Activated CD4-positive, alpha-beta T cell treated with anti-CD3 and anti-CD28 coated beads, Interleukin-2, amount 10 ng/mL, durations not matched to agents 24 days and 14 days (primary cell): ENCODE results near the gene HOOK1. TPM values are rescaled to one million over a fixed set of nuclear protein-coding genes. Genes with fewer than 3 reads are reported as not detected.

Source experiments
- DNase-seq: peaks from one replicate; pipeline ENCODE4 v3.0.0; 2022
- H3K27ac Mint-ChIP-seq: one replicate; pipeline ENCODE4 v1.8.0; 2022; ENCODE audit warnings: mild to moderate bottlenecking, mixed read lengths
- H3K27me3 Mint-ChIP-seq: one replicate; pipeline ENCODE4 v1.8.0; 2022; ENCODE audit warnings: mixed read lengths
- H3K36me3 Mint-ChIP-seq: one replicate; pipeline ENCODE4 v1.8.0; 2022; ENCODE audit warnings: low read depth, mild to moderate bottlenecking, mixed read lengths
- H3K4me1 Mint-ChIP-seq: one replicate; pipeline ENCODE4 v1.8.0; 2021; ENCODE audit warnings: mixed read lengths
- H3K4me3 Mint-ChIP-seq: one replicate; pipeline ENCODE4 v1.8.0; 2022; ENCODE audit warnings: mild to moderate bottlenecking, moderate library complexity, mixed read lengths
- H3K9me3 Mint-ChIP-seq: one replicate; pipeline ENCODE4 v1.8.0; 2021; ENCODE audit warnings: mixed read lengths
- intact Hi-C: fragments of 100-400 bp; cut with micrococcal nuclease; formaldehyde crosslinking; loops from one replicate; pipeline ENCODE4 v1.15.1; 2023
- total RNA-seq: library from RNA; stranded (reverse); gene quantifications from 2 replicates; pipeline ENCODE4 v1.2.3, GENCODE V29; 2022

The HOOK1 gene
- total RNA-seq = 1.6 and 2.1 TPM in 2 replicates

DNA sequence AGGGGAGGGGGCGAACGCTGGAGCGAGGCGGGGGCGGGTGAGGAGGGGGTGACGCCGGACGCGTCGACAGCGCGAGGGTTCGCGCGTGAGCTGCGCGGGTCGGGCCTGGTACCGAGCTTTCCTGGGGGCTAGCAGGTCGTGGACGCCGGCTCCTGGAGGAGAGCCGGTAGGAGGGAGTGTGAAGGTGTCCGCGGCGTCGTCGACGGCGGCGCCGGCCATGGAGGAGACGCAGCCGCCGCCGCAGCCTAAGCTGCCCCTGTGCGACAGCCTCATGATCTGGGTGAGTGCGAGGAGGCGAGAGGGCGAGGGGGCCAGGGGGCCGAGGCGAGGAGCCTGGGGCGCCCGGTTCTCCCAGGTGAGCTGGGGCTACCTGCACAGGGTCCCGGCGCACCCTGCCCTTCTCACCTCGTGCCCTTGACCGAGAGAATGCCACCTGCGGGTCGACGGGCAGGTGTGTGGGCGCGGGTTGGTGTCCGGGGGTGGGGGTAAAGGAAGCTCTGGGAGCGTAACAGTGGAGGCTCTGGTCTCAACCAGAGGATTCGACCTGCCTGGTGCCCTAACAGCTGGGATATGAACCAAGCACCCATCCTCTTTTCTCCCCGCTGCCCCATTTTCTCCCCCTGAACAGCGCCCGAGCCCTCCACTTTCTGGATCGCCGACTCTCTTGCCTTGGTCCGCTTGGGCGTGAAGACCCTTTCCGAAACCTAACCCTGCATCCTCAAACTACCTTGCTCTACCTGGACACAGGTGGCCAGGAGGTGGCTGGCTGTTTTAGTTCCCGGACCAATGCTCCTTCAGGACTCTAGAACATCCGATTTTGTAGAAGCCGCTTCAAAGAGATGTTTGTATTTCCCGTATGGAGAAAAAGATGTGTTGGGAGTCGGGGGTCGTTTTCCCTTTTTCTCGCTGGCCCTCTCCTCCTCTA lies at the start of gene HOOK1:
Gene HOOK1 (plus strand): TSS at position 49 of the 925 bp plus-strand sequence. CDS start 169 bp downstream, at position 218.
- no peaks in the 10 kb centered on the region for H3K9me3 Mint-ChIP-seq
- no peak within 1 kb of the TSS for H3K4me3 Mint-ChIP-seq
- DNase-seq = no peak
- peaks cover 5% of the 10 kb centered on the region for H3K4me1 Mint-ChIP-seq
- intact Hi-C loops = loop anchor here (5.0 kb wide), 1 partner anchor 112 kb away; the partner anchor contains the start of gene CYP2J2
- peaks cover 18% of the 10 kb centered on the region for H3K27me3 Mint-ChIP-seq
- peaks cover 2% of the 10 kb centered on the region for H3K36me3 Mint-ChIP-seq
- peak within 1 kb of the TSS; percentile 78 for H3K27ac Mint-ChIP-seq

DNA sequence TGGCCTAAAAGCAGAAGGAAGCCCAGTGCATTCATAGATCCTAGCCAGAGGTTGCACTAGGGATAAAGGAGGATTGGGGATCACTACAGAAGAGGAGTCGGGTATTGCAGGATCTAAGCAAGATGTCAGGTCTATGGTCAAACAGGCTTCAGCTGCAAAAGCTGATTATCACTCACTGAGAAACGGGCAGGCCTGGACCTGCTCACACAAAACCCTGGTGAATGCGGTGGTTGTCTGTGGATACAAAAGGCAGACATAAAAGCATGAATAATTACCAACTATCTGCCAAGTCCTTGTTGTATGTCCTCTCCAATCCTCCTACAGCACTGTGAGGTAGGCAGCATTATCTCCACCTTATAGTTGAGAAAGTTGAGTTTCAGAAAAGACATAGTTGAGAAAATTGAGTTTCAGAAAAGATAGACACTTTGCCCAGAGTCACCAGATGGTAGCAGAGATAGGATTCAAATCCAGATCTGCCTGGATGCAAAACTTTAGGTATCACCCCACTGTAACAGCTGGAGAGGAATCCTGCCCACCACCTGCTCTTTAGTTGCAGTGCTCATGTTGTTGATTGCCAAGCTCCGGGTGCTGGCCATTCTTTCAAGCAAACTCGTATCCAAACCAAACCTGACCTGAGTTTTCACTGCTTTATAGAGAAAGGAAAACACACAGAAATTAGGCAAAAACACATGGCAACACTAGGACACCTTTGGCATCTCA lies 49.6 kb upstream of the HOOK1 start:
- no peaks in the 10 kb centered on the region for H3K4me1 Mint-ChIP-seq

DNA sequence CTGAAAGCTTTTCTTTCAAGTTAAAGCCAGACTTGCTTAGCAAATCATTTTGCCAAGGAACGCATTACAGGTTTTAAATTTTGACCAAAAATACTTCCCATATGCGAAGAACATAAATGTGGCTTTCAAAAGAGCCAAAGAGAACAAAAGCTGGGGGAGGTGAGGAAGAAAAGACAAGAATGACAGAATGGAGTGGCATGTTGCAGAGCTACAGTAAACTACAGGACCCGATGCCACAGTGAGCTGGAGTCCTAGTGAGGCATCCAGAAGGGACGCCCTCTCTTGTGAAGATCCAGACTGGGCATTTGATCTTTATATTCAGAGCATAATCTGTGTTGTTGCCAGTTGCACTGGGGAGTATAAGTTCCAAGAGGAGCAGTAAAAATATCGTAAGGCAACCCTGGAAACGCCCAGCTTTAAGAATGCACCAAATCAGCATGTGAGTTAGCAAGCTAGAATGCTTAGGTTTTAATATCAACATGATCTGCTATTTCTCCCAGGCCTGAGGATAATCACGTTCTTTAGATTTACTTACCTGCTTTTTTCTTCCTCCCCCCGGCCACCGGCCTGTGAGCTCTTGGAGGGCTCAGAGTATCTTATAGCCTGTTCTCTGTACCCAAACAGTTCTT lies 48.4 kb upstream of the HOOK1 start:
- Mint-ChIP-seq H3K4me1 (no peaks in the 10 kb centered on the region), H3K36me3 (no peaks in the 10 kb centered on the region), H3K9me3 (no peaks in the 10 kb centered on the region), H3K27ac (no peak overlapping the region), H3K4me3 (no peak overlapping the region), H3K27me3 (no peaks in the 10 kb centered on the region)
- intact Hi-C loops = no loop called here
- DNase-seq = no peak

More for the DNA sequence above, 49.6 kb upstream of the HOOK1 start:
- H3K27ac Mint-ChIP-seq = no peak overlapping the region
- DNase-seq = no peak
- no peak overlapping the region for H3K4me3 Mint-ChIP-seq
- intact Hi-C loops = no loop called here
- H3K27me3 Mint-ChIP-seq = no peaks in the 10 kb centered on the region
- no peaks in the 10 kb centered on the region for H3K36me3 Mint-ChIP-seq
- no peaks in the 10 kb centered on the region for H3K9me3 Mint-ChIP-seq

DNA sequence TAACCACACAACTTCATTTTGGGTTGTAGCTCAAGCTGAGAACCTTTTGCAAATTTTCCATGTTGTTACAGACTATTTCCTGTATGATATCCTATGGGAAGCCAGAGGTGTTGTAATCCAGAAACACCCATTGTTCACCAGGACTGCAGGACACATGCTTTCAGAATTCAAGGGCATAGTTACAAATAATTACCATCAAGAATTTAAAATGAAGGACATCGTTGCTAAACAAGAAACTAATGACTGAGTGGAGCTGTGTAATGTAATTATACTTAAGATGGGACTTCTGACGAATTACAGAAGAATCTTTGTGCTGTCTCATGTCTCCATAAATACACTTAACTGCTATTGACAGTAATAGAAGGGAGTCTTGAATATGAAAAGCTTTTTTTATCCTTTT lies 47.6 kb upstream of the HOOK1 start:
- intact Hi-C loops = no loop called here
- Mint-ChIP-seq H3K27me3 (no peaks in the 10 kb centered on the region), H3K4me1 (no peaks in the 10 kb centered on the region), H3K36me3 (no peaks in the 10 kb centered on the region), H3K9me3 (no peaks in the 10 kb centered on the region), H3K27ac (no peak overlapping the region), H3K4me3 (no peak overlapping the region)
- DNase-seq = no peak

DNA sequence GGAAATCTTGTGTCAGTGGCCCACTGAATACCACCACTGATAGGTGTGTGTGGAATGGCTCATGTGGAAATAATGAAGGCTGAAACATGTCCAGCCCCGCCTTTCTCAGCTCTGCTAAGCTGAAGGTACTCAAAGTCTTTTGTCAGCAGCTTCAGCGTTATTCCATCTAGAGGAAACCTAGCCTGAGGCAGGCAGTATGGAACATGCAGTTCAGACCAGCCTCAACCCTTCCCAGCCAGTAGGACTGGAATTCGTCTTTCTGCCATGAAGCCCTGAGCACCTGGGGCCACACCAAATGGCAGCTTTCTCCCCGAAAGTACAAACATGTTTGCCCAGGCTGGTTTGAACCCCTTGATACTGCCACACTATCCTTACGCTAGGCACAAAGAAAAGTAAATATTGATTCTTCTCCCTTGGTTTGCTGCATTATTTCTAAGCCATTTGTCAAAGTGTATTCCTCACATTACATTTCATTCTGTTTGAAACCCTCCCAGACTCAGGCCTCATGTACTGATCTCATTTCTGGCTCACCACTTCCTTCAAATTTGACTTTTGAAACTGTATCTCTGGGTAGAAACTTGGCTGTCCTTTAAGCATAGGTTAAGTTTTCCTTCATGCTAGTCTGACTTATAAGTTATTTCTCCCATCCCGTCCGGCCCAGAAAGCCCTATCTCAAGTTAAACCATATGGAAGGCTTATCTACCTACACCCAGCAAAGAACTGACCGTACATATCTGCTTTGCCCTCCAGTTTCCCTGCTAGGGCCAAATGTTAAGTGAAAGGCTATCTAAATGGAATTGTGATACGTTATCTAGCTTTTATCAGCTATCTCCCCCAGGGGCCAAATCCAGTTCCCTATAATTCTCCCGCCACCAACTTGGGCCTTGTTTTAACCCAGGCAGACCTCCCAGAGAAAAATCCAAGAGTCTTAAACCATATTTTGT lies 45.7 kb upstream of the HOOK1 start:
- no peak overlapping the region for H3K27ac Mint-ChIP-seq
- H3K9me3 Mint-ChIP-seq = no peaks in the 10 kb centered on the region
- H3K36me3 Mint-ChIP-seq = no peaks in the 10 kb centered on the region
- H3K4me3 Mint-ChIP-seq = no peak overlapping the region
- H3K4me1 Mint-ChIP-seq = no peaks in the 10 kb centered on the region
- DNase-seq = no peak
- intact Hi-C loops = no loop called here
- H3K27me3 Mint-ChIP-seq = no peaks in the 10 kb centered on the region

DNA sequence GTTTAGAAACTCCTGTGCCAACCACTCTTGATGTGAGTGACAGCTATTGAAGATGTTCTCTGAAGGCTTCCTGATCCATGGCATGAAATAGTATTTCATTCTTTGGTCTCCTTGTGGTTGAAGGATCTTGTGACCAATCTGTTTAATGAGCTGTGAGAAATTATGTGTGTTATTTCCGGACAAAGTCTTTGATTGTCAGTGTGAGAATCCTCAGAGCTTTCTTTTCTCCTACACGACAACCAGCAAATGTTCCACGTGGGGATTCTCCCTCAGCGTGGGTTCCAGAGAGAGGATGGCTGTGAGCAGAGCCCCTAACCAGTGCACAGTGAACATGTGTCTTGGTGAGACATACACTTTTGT lies 45.0 kb upstream of the HOOK1 start:
- Mint-ChIP-seq H3K36me3 (no peaks in the 10 kb centered on the region), H3K27me3 (no peaks in the 10 kb centered on the region), H3K4me1 (no peaks in the 10 kb centered on the region), H3K9me3 (no peaks in the 10 kb centered on the region), H3K27ac (no peak overlapping the region), H3K4me3 (no peak overlapping the region)
- intact Hi-C loops = no loop called here
- DNase-seq = no peak

DNA sequence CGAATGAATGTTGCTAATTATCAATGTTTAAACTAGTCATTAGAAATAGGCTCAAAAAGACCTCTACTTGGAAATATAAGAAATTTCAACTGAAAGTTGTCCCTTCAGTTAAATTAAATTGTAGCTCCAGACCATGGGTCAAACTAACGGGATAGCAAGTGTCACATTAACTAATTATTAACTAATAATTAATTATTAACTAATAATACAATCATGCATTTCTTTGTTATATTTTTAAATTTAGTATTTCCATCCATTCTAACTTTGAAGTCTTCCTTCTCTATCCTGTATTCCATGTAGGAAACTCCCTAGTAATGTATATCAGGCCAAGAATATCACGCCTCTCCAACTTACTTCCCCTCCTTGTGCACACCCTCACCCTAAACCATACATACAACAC lies 43.4 kb upstream of the HOOK1 start:
- no peak for DNase-seq
- H3K4me1 Mint-ChIP-seq = no peaks in the 10 kb centered on the region
- H3K27ac Mint-ChIP-seq = no peak overlapping the region
- H3K36me3 Mint-ChIP-seq = no peaks in the 10 kb centered on the region
- H3K9me3 Mint-ChIP-seq = no peaks in the 10 kb centered on the region
- H3K4me3 Mint-ChIP-seq = no peak overlapping the region
- peaks cover 2% of the 10 kb centered on the region for H3K27me3 Mint-ChIP-seq
- intact Hi-C loops = no loop called here

DNA sequence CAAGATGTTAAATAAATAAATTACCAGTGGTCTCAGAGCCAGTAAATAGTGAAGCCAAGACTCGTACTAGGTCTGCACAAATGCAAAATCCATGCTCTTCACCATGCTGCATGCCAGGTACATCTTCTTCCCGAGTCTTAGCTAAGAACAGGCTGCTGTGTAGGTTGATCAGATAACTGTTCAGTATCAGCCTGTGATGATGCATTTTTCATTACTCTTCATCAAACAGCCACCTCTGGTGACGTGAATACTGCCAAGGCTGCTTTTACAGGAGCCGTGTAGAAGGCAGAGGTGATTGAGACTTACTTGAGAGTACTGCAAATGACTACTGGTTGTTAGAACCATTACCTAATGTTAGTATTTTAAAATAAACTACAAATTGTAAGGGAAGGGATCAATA lies 39.3 kb upstream of the HOOK1 start:
- Mint-ChIP-seq H3K9me3 (no peaks in the 10 kb centered on the region), H3K4me1 (no peaks in the 10 kb centered on the region), H3K36me3 (no peaks in the 10 kb centered on the region), H3K4me3 (no peak overlapping the region), H3K27me3 (peaks cover 5% of the 10 kb centered on the region), H3K27ac (no peak overlapping the region)
- intact Hi-C loops = no loop called here
- DNase-seq = no peak

DNA sequence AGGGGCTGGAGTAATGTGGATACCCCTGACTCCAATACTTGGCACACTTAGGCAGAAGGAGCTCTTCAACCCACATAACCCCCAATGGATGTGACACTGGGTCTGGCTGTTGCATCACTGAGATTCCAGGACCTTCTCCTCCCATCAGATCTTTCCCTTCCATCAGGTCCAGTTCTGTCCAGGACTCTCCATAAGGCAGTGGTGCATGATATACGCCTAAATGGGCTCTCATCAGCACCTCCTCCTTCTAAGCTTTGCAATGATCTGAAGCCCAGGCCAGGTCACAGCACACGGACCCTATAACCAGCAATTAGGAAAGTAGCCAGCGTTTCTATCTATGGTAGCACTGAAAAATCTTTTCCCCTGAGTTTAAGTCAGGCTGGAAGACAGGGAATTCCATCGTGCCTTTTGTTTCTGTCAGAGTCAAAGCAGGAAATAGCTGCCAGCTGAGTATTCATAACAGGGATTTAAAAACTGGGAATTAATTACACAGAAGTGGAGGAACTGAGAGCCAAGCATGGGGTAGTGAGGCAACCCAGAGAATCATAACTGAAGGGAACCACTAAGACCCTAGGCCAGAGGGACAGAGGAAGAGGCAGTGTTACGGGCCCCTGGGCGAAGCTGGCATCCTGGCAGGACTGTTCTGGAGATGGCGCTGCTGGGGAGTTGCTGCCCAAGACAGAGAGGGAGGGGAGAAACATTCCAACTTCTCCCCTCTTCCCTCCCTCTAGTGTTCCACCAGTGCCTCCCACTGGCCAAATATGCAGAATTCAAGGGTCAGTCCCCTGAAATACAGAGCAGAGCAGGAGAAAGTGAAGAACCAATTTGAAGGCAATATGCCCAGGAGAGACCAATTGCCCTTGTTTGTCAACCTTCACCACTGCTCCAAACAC lies 37.5 kb upstream of the HOOK1 start:
- H3K4me1 Mint-ChIP-seq = no peaks in the 10 kb centered on the region
- intact Hi-C loops = no loop called here
- no peak for DNase-seq
- peaks cover 5% of the 10 kb centered on the region for H3K27me3 Mint-ChIP-seq
- no peaks in the 10 kb centered on the region for H3K36me3 Mint-ChIP-seq
- no peak overlapping the region for H3K4me3 Mint-ChIP-seq
- H3K27ac Mint-ChIP-seq = no peak overlapping the region
- H3K9me3 Mint-ChIP-seq = no peaks in the 10 kb centered on the region

DNA sequence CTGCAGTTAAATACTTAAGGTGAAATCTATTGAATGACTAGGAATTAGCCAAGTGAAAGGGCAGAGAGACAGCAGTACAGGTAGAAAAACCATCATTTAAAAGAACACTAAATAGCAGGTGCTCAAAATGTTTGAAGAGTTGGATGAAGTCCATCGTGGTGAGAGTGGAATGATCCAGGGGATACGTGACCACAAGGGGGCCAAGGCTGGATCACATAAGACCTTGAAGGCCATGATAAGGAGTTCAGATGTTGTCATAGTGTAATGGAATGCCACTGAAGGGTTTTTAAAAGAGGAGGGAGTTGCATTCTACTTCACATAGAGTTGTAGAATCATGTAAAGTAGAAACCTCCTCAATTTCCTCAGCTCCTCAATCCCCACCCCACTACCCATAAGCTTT lies 34.8 kb upstream of the HOOK1 start:
- Mint-ChIP-seq H3K4me1 (no peaks in the 10 kb centered on the region), H3K9me3 (no peaks in the 10 kb centered on the region), H3K27ac (no peak overlapping the region), H3K27me3 (peaks cover 5% of the 10 kb centered on the region), H3K36me3 (no peaks in the 10 kb centered on the region), H3K4me3 (no peak overlapping the region)
- DNase-seq = no peak
- intact Hi-C loops = no loop called here

DNA sequence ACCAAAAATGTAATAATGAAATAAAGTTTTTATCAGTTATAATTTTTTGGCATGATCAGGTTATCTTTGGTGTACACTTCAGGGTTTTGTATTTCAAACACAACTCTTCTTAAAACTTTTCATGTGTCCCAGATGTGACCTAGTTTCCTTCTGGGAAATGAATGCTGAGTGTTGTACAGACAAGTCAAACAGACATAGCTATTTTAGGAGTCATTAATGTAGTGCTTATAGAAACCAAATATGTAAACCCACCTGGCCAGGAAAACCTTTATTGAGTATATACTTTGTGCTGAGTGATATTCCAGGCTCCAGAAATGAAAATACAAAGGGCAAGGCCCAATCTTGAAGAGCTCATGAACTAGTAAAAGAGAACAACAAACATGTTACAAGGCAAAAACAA lies 25.9 kb upstream of the HOOK1 start:
- no peaks in the 10 kb centered on the region for H3K36me3 Mint-ChIP-seq
- peaks cover 16% of the 10 kb centered on the region for H3K9me3 Mint-ChIP-seq
- DNase-seq = no peak
- no peak overlapping the region for H3K4me3 Mint-ChIP-seq
- no peak overlapping the region for H3K27ac Mint-ChIP-seq
- intact Hi-C loops = no loop called here
- H3K4me1 Mint-ChIP-seq = peaks cover 2% of the 10 kb centered on the region
- H3K27me3 Mint-ChIP-seq = peaks cover 6% of the 10 kb centered on the region

DNA sequence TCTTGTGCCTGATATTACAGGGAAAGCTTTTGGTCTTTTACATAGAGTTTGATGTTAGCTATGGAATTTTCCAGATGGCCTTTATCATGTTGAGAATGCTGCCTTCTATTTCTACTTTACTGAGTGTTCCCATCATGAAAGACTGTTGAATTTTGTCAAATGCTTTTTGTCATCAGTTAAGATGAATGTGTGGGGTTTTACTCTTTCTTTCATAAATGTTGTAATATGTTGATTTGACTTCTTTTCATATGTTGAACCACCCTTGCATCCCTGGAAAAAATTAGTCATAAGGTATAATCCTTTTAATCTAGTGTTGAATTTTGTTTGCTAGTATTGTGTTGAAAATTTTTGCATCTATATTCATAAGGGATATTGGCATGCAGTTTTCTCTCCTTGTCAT lies 16.1 kb upstream of the HOOK1 start:
- Mint-ChIP-seq H3K36me3 (no peaks in the 10 kb centered on the region), H3K4me3 (no peak overlapping the region), H3K27ac (no peak overlapping the region), H3K4me1 (no peaks in the 10 kb centered on the region), H3K9me3 (peaks cover 3% of the 10 kb centered on the region), H3K27me3 (peaks cover 20% of the 10 kb centered on the region)
- intact Hi-C loops = no loop called here
- DNase-seq = no peak
